SU-DHL-6 (cell line): Measurements from ENCODE around the gene SESN3.

ENCODE experiments used
- H2AFZ ChIP-seq: fragments of 200-600 bp; sonication (generic); 2 replicates; pipeline ENCODE4 v1.6.1; 2014; ENCODE audit warnings: low read depth, mild to moderate bottlenecking, moderate library complexity, mixed read lengths, antibody characterized with exemption, low read length; ENCODE audit not compliant: severe bottlenecking
- H3F3A ChIP-seq: fragments of 200-600 bp; shearing (Covaris generic); 2 replicates; pipeline ENCODE4 v1.6.0; 2016; ENCODE audit warnings: antibody characterized with exemption, mild to moderate bottlenecking; ENCODE audit not compliant: insufficient read depth
- H3K27ac ChIP-seq: fragments of 200-600 bp; sonication (generic); 2 replicates; pipeline ENCODE4 v1.5.1; 2016; ENCODE audit warnings: low read depth, mild to moderate bottlenecking, low read length, moderate library complexity, mixed read lengths
- H3K27me3 ChIP-seq: fragments of 200-600 bp; sonication (generic), shearing (Covaris generic); 2 replicates; pipeline ENCODE4 v1.6.0; 2014; ENCODE audit warnings: mild to moderate bottlenecking, low read length
- H3K36me3 ChIP-seq: fragments of 200-600 bp; sonication (generic); 2 replicates; pipeline ENCODE4 v1.6.1; 2014; ENCODE audit warnings: mild to moderate bottlenecking, low read length, mixed read lengths
- H3K4me2 ChIP-seq: fragments of 300-600, 200-600 bp; shearing (Covaris generic), sonication (generic); 2 replicates; pipeline ENCODE4 v1.6.0; 2014; ENCODE audit warnings: low read length, low read depth, mild to moderate bottlenecking; ENCODE audit not compliant: poor library complexity, severe bottlenecking
- H3K4me3 ChIP-seq: fragments of 200-600 bp; sonication (generic); 2 replicates; pipeline ENCODE4 v1.5.1; 2014; ENCODE audit warnings: antibody characterized with exemption, low read length, mild to moderate bottlenecking, mixed read lengths; ENCODE audit not compliant: insufficient read depth, poor library complexity, severe bottlenecking
- H3K79me2 ChIP-seq: fragments of 200-600 bp; sonication (generic); 2 replicates; pipeline ENCODE4 v1.6.1; 2014; ENCODE audit warnings: mild to moderate bottlenecking, low read length, moderate library complexity; ENCODE audit not compliant: insufficient read depth
- H3K9ac ChIP-seq: fragments of 200-600 bp; sonication (generic); 2 replicates; pipeline ENCODE4 v1.7.0; 2014; ENCODE audit warnings: mild to moderate bottlenecking, low read length
- H3K9me2 ChIP-seq: fragments of 200-600 bp; sonication (generic); replicated peaks from 2 replicates; pipeline ENCODE4 v1.6.1; 2014; ENCODE audit warnings: low read length; ENCODE audit not compliant: insufficient read depth
- H3K9me3 ChIP-seq: fragments of 200-600 bp; sonication (generic); 2 replicates; pipeline ENCODE4 v1.6.1; 2014; ENCODE audit warnings: low read length, mixed read lengths; ENCODE audit not compliant: insufficient read depth
- H4K20me1 ChIP-seq: fragments of 200-600 bp; sonication (generic); 2 replicates; pipeline ENCODE4 v1.6.1; 2014; ENCODE audit warnings: low read depth, mild to moderate bottlenecking, antibody characterized with exemption, low read length, moderate library complexity, mixed read lengths
- CTCF ChIP-seq: fragments of 200-600 bp; sonication (generic); IDR thresholded peaks from one replicate; pipeline ENCODE4 v1.5.1; 2017; ENCODE audit warnings: antibody characterized with exemption, mild to moderate bottlenecking, low read length, moderate library complexity; ENCODE audit not compliant: insufficient read depth, poor library complexity, severe bottlenecking
- EZH2phosphoT487 ChIP-seq: fragments of 200-600 bp; sonication (generic), shearing (Covaris generic); conservative IDR thresholded peaks from 2 replicates; pipeline ENCODE4 v1.6.1; 2018; ENCODE audit warnings: mild to moderate bottlenecking, antibody characterized with exemption, low read length, moderate library complexity, mixed read lengths

Gene SESN3

DNA sequence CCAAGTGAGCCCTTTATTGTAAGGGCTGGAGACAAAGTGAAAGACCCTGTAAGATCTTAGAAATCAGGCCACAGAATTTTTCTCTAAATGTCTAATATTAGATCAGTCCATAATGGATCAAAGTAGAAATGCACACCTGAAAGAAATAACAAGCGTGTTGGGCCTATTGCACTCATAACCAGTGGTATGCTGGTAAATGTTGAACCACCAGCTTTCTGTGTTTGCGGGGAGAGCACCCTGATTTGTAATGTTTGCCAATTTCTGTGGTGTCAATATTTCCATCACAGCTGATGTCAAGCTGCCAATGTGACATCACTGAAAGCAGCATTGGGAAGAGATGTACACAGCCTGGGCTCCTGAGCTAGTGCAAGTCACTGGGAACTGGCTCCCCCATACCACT is 95.1 kb downstream of the SESN3 start:
- H3K9ac ChIP-seq, result no peak overlapping the region
- no peak overlapping the region for H2AFZ ChIP-seq
- no peaks in the 10 kb centered on the region for H4K20me1 ChIP-seq
- H3K9me2 ChIP-seq, result no peaks in the 10 kb centered on the region
- H3K4me2 ChIP-seq, result no peak overlapping the region
- no peak overlapping the region for H3K4me3 ChIP-seq
- H3K36me3 ChIP-seq, result no peaks in the 10 kb centered on the region
- no peak for TF ChIP-seq CTCF
- no peak for TF ChIP-seq EZH2phosphoT487
- H3F3A ChIP-seq, result no peaks in the 10 kb centered on the region
- no peak overlapping the region for H3K27ac ChIP-seq
- H3K27me3 ChIP-seq, result no peaks in the 10 kb centered on the region
- H3K79me2 ChIP-seq, result no peaks in the 10 kb centered on the region
- no peaks in the 10 kb centered on the region for H3K9me3 ChIP-seq

DNA sequence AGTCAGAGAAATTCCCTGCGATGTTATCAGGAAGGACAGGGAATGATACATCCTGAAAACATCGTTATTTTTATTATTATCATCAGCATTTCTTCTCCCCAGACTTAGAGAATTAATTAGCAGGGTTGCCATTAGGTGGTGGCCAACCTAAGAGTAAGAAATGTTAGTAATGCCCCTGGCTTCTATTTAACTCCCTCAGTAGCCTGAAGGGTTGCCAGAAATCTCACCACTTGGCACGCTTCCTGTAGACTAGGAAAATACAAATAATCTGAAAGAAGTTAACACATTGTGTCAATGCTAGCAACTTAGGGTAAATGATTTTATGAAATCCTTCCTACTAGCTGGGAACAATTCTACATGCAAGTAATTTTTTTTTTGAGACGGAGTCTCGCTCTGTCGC is 95.8 kb downstream of the SESN3 start:
- Histone ChIP-seq H4K20me1 (no peaks in the 10 kb centered on the region), H3K36me3 (no peaks in the 10 kb centered on the region), H3K79me2 (no peaks in the 10 kb centered on the region), H3K9me3 (no peaks in the 10 kb centered on the region), H3K9ac (no peak overlapping the region), H3K27ac (no peak overlapping the region), H3F3A (no peaks in the 10 kb centered on the region), H2AFZ (no peak overlapping the region), H3K27me3 (no peaks in the 10 kb centered on the region), H3K4me2 (no peak overlapping the region), H3K9me2 (no peaks in the 10 kb centered on the region), H3K4me3 (no peak overlapping the region)
- TF ChIP-seq EZH2phosphoT487, result no peak
- no peak for TF ChIP-seq CTCF

DNA sequence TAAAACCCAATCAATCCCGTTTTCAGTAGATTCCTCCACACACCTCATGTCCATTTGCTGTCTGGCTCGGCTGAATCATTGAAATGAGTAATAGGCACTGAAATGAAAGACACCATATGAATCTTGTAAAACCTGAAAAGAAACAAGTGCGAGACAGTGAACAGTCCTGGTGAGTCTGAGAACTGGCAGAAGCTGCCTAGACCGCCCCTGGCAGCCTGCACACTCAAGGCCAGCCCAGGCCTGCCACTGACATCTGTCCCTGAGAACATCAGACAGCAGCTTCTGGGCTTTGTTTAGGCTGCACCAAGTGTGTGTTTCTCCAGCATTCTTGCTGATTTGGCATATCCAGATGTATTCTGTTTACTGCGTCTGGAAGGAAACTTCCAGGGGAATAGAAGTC is 96.5 kb downstream of the SESN3 start:
- Histone ChIP-seq H3K4me3 (no peak overlapping the region), H3K27ac (no peak overlapping the region), H3K36me3 (no peaks in the 10 kb centered on the region), H3K27me3 (no peaks in the 10 kb centered on the region), H3K9me2 (no peaks in the 10 kb centered on the region), H3K9ac (no peak overlapping the region), H3K4me2 (no peak overlapping the region), H3F3A (no peaks in the 10 kb centered on the region), H3K79me2 (no peaks in the 10 kb centered on the region), H2AFZ (no peak overlapping the region), H4K20me1 (no peaks in the 10 kb centered on the region), H3K9me3 (no peaks in the 10 kb centered on the region)
- no peak for TF ChIP-seq CTCF
- TF ChIP-seq EZH2phosphoT487, result no peak

DNA sequence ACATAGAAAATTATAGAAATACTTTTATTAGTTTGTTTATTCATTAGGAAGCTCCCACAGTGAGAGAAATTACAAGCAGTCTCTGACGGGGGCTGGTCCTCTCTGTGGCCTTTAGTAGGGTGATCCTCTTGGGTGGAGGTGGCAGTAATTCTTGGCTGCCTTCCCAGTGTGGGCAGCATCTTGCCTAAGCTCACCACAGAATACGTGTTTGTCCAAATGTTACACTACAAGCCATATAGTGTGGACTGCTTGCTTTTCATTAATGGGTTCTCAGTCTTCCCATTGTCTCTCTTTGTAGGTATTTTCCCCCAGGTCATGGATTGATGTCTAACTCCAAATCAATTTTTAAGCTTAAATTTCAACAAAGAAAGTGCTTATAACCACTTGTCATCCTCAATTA is 98.0 kb downstream of the SESN3 start:
- H3K27me3 ChIP-seq, result no peaks in the 10 kb centered on the region
- H3K4me2 ChIP-seq, result no peak overlapping the region
- H3K9me3 ChIP-seq, result no peaks in the 10 kb centered on the region
- TF ChIP-seq EZH2phosphoT487, result no peak
- TF ChIP-seq CTCF, result no peak
- no peak overlapping the region for H3K27ac ChIP-seq
- H2AFZ ChIP-seq, result no peak overlapping the region
- no peaks in the 10 kb centered on the region for H4K20me1 ChIP-seq
- H3K36me3 ChIP-seq, result no peaks in the 10 kb centered on the region
- H3K9ac ChIP-seq, result no peak overlapping the region
- H3K4me3 ChIP-seq, result no peak overlapping the region
- H3K79me2 ChIP-seq, result no peaks in the 10 kb centered on the region
- H3K9me2 ChIP-seq, result no peaks in the 10 kb centered on the region
- H3F3A ChIP-seq, result no peaks in the 10 kb centered on the region
